GM12878 (cell line): ENCODE measurements around the gene CCDC78. TPM values are rescaled to one million over a fixed set of nuclear protein-coding genes. Genes with fewer than 3 reads are reported as not detected.

ENCODE experiments used
- CHD1 ChIP-seq: IDR thresholded peaks from 2 replicates; pipeline ENCODE4 v1.6.1; 2012; ENCODE audit warnings: low read depth, low read length, improper control_type of control experiment
- CREB1 ChIP-seq: IDR thresholded peaks from 2 replicates; pipeline ENCODE4 v1.6.1; 2012; ENCODE audit warnings: low read depth, mild to moderate bottlenecking, inconsistent platforms
- ESRRA ChIP-seq: IDR thresholded peaks from 2 replicates; pipeline ENCODE4 v1.6.1; 2012; ENCODE audit warnings: mild to moderate bottlenecking, low read length, improper control_type of control experiment
- ETV6 ChIP-seq, 2 experiments: fragments of 450-650 bp in 1 of 2; IDR thresholded peaks in 1 of 2; conservative IDR thresholded peaks in 1 of 2; 2 replicates each; pipeline ENCODE4 v1.6.1; 2014; ENCODE audit warnings: antibody characterized with exemption in 1 of 2, borderline replicate concordance in 1 of 2, low read depth in 1 of 2, mild to moderate bottlenecking in 1 of 2, moderate library complexity in 1 of 2
- JUNB ChIP-seq: IDR thresholded peaks from 2 replicates; pipeline ENCODE4 v1.6.1; 2016; ENCODE audit warnings: antibody characterized with exemption, mild to moderate bottlenecking
- NFXL1 ChIP-seq: fragments of 450-650 bp; IDR thresholded peaks from 2 replicates; pipeline ENCODE4 v1.6.1; 2017; ENCODE audit warnings: antibody characterized with exemption, mild to moderate bottlenecking, borderline replicate concordance
- NR2F1 ChIP-seq: fragments of 450-650 bp; conservative IDR thresholded peaks from 2 replicates; pipeline ENCODE4 v1.6.1; 2017; ENCODE audit warnings: mild to moderate bottlenecking
- PAX5 ChIP-seq: IDR thresholded peaks from 2 replicates; pipeline ENCODE4 v1.6.1; 2011; ENCODE audit warnings: low read depth, low read length, borderline replicate concordance
- PML ChIP-seq: IDR thresholded peaks from 2 replicates; pipeline ENCODE4 v1.6.1; 2012; ENCODE audit warnings: low read length, inconsistent platforms
- RAD51 ChIP-seq: fragments of 450-650 bp; IDR thresholded peaks from 2 replicates; pipeline ENCODE4 v1.6.1; 2016; ENCODE audit warnings: moderate library complexity, mild to moderate bottlenecking, inconsistent platforms
- SKIL ChIP-seq: fragments of 450-650 bp; IDR thresholded peaks from 2 replicates; pipeline ENCODE4 v1.6.1; 2017; ENCODE audit warnings: mild to moderate bottlenecking, low read depth, inconsistent platforms; ENCODE audit not compliant: poor library complexity, severe bottlenecking
- USF1 ChIP-seq: IDR thresholded peaks from 2 replicates; pipeline ENCODE4 v1.6.1; 2011; ENCODE audit warnings: borderline replicate concordance, low read depth, mild to moderate bottlenecking, moderate library complexity, mixed read lengths, low read length; ENCODE audit not compliant: insufficient read depth; ENCODE audit errors: extremely low read length
- polyA plus RNA-seq, 11 experiments: library from polyadenylated mRNA; depleted of rRNA in 4 of 11; unstranded in 6 of 11; stranded (reverse) in 5 of 11; fragments of >200 nt; fragmentation: Nextera tagmentation in 4 of 11; fragmentation: Illumina TruSeq in 1 of 11; extraction: Ambion mirVana in 4 of 11; extraction: Trizol in 1 of 11; gene quantifications; 1 replicate in 1 of 11; 2 replicates in 10 of 11; pipeline versions ENCODE4 v1.2.1 to v1.2.3, GENCODE V29; 2011 to 2016; ENCODE audit warnings: inconsistent platforms in 2 of 11, missing spikeins in 2 of 11, low read depth in 1 of 11
- total RNA-seq, 4 experiments: library from RNA; depleted of rRNA in 3 of 4; stranded (reverse); fragments of >200 nt in 3 of 4; fragmentation: Illumina TruSeq in 1 of 4; extraction: Trizol in 1 of 4; gene quantifications; 2 replicates each; pipeline versions ENCODE4 v1.2.1 to v1.2.3, GENCODE V29; 2013 to 2021
- TF ChIP-seq, protein P1 (sequence below): fragments of 450-650 bp; conservative IDR thresholded peaks from 2 replicates; pipeline ENCODE4 v1.6.1; 2017; ENCODE audit warnings: mild to moderate bottlenecking, moderate library complexity

Gene CCDC78
- total and polyA plus RNA-seq, 10 of the 15 experiments (the other 5 are each of a cell fraction or from before 2014, with no cell fraction given), result 0.10 to 26.2 (median 5.4) TPM

DNA sequence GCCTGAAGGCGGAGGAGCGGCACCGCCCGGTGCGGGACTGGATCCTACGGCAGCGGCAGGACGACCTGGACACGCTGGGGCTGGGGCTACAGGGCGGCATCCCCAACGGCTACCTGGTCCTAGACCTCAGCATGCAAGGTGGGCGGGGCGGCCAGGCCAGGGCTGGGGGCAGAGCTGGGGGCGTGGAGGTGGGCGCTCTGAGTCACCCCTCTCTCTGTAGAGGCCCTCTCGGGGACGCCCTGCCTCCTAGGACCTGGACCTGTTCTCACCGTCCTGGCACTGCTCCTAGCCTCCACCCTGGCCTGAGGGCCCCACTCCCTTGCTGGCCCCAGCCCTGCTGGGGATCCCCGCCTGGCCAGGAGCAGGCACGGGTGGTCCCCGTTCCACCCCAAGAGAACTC is 42.2 kb upstream of the CCDC78 start (continued):
- no peak for TF ChIP-seq USF1
- no peak for TF ChIP-seq JUNB
- no peak for TF ChIP-seq NFXL1
- TF ChIP-seq CREB1, result no peak
- TF ChIP-seq ETV6 (conservative IDR thresholded peaks at IDR 0.05 in 1 of 2, IDR thresholded peaks at IDR 0.05 in 1 of 2; ENCODE audit: borderline replicate concordance in 1 of 2, low read depth in 1 of 2), result no peak
- no peak for TF ChIP-seq ESRRA
- TF ChIP-seq PML, result no peak
- TF ChIP-seq PAX5, result no peak
- TF ChIP-seq, protein P1, sequence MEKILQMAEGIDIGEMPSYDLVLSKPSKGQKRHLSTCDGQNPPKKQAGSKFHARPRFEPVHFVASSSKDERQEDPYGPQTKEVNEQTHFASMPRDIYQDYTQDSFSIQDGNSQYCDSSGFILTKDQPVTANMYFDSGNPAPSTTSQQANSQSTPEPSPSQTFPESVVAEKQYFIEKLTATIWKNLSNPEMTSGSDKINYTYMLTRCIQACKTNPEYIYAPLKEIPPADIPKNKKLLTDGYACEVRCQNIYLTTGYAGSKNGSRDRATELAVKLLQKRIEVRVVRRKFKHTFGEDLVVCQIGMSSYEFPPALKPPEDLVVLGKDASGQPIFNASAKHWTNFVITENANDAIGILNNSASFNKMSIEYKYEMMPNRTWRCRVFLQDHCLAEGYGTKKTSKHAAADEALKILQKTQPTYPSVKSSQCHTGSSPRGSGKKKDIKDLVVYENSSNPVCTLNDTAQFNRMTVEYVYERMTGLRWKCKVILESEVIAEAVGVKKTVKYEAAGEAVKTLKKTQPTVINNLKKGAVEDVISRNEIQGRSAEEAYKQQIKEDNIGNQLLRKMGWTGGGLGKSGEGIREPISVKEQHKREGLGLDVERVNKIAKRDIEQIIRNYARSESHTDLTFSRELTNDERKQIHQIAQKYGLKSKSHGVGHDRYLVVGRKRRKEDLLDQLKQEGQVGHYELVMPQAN, result no peak
- no peak for TF ChIP-seq NR2F1
- no peak for TF ChIP-seq SKIL
- no peak for TF ChIP-seq RAD51
- no peak for TF ChIP-seq CHD1
